GM21717 (cell line): ENCODE results near the gene RIPPLY2.

ENCODE experiments used
- ATAC-seq: cut with Tn5 transposase; IDR thresholded peaks from one replicate; pipeline ENCODE4 v1.9.1; 2021; ENCODE audit warnings: mild to moderate bottlenecking, moderate library complexity; ENCODE audit not compliant: unreplicated experiment

RIPPLY2 gene

GRCh38 chr6:83859410-83860358, 6.5 kb downstream of the RIPPLY2 start, which contains the start of gene CYB5R4:
Gene CYB5R4 (plus strand): TSS chr6:83859689. CDS start chr6:83859783, 94 bp downstream.
- ATAC-seq = peak; percentile 99

GRCh38 chr6:83860359-83860755, 7.2 kb downstream of the RIPPLY2 start:
- peak; percentile 5 for ATAC-seq

DNA sequence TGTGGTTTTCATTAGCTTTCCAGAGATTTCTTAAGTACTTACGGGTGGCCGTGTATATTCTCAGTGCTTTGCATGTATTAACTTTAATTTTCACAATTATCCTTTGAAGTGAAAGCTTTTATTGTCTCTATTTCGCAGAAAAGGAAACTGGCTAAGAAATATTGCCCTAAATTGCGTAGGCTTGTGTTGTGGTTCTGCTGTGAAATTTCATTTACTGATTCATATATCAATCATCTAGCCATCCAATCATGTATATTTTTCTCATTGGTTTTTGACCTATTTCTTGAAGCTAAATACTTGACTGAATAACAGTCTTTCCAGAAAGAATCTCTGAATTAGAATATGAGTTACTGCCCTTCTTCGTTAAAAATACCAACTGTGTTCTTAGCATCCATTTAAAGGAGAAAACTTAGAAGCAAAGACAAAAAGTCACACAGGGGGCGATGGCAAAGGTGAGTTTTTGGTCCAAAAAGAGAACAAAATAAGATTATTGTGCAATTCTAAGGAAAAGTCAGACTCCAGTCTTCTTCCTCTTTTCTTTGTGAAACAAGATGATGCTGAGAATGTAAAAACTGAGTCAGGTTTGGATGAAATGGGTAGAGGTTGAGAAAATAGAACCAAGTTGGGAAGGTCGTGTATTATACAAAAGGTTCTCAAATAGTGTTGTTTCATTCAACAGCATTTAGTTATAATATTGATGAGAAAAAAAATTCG, 7.8 kb downstream of the RIPPLY2 start:
- ATAC-seq = no peak

GRCh38 chr6:83862776-83863471, 9.8 kb downstream of the RIPPLY2 start:
- ATAC-seq = no peak

DNA sequence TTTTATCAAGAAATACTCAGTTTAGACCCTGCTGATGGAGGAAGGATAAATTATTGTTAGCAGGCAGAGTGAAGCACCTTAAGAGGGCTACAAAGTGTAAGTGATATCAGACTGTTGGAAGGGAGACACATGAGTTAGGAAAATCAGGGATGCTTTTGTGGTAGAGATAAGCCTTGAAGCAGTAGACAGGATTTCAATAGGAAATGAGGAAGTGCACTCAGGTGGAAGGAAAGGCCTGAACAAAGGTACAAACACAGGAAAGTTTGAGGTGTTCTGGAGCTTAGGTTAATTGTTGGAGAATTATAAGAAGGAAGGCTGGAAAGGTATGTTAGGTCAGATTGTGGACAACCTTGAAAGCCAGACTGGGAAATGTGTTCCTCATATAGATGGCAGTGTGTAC, 13.9 kb downstream of the RIPPLY2 start:
- ATAC-seq = no peak

DNA sequence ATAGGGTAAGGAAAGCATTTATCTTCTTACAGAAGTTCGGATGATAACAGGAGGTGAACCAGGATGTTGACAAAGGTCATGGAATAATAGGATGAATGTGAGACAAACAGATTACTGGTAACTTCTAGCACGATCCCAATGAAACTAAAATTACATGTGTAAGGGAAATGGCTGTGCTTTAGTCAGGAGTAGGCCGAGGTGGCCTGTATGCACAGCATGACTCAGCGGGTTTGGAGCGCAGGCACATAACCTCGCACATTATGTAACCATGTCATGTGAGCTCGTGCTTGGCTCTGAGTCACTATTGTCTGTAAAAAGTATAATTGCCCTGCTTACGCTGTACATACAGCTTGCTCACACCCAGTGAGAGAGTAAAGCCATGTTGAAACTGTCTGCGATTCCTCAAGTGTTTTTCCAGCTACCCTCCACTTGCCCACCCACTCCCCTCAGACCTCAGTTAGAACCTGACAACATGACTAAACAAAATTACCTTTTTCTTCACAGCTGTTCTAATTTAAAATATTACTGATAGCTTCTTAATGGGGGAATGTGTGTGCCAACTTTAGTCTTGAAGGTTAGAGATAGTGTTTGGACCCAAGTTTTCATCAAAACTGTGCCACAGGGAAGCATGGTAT, 14.5 kb downstream of the RIPPLY2 start:
- no peak for ATAC-seq

DNA sequence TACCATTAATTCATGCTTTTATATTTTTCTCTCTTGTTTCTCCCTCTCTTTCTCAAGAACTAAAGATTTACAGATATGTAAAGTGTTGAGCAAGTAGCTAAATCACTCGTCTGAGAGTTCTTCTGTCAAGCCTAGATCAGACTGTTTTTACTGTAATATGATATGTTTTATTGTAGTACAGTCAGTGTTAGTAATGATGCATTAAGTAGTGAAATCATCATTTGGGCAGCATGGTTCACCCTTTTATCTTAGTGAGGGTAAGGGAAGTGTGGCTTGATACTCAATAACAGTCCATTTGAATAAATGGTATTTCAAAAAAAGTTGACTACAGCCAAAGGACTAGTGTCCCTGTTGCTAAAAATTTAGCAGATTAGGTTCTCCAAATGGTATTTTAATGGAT, 15.5 kb downstream of the RIPPLY2 start:
- no peak for ATAC-seq

GRCh38 chr6:83870649-83871048, 17.5 kb downstream of the RIPPLY2 start:
- ATAC-seq = no peak

DNA sequence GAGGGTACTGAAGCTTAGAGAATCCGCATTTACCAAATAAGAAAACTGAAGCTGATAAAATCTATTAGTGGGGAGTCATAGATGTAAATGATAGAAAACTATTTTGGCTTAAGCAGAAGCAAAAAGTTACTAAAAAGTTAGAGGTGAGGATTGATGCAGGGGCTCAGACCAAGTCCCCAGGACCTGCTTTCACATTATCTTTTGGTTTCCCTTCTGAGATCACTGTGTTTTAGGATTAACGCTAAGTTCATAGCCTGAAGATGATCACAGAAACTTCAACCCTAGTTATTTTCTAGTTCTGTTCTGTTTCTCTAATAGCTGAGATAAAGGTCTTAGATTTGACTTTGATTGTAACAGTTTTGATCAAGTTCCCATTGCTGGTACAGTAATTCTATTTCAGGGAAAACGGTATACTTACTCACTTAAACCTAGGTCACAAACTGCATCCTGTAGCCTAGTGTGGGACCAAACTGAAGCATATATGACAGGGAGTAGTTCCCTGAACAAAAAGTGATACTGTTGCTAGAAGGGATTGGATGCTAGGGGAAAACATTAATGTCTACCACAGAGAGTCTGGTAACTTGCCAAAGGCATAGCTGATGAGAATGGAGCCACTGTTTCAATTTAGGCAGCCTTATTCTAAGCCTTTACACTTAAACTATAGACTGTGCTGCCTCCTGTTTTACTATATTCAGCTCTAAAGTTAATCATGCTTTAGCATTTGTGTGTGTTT, 19.4 kb downstream of the RIPPLY2 start:
- ATAC-seq = no peak

DNA sequence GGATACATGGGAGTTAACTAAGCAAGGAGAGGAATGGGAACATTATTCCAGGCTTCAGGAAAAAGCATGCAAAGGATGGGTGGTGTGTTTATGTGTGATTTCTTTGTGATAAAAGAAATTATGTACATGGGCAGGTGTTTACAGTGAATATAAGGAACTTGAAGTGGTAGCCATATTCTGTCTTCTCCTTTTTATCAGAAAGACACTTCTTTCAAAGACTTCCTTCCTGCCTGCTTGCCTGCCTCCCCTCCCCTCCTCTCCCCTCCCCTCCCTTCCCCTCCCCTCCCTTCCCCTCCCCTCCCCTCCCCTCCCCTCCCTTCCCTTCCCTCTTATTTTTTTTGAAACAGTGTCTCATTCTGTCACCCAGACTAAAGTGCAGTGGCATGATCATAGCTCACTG, 20.7 kb downstream of the RIPPLY2 start:
- ATAC-seq = no peak

DNA sequence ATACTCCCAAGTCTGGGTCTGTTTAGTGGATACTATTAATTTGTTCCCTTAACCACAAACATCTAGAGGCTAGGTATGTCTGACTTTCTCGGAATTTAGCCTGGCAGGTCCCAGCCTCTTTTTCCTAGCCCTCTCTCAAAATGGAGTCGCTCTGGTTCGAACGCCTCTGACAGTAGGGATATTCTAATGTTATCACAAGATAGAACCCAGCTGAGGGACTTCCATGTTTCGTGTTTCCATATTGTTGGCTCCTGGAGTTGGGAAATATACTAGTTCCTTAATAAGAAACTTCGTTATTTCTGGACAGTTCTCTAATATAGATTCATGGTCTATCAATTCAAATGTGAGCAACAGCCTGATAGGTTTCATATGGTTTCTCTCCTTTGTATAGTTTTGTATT, 22.7 kb downstream of the RIPPLY2 start:
- no peak for ATAC-seq

DNA sequence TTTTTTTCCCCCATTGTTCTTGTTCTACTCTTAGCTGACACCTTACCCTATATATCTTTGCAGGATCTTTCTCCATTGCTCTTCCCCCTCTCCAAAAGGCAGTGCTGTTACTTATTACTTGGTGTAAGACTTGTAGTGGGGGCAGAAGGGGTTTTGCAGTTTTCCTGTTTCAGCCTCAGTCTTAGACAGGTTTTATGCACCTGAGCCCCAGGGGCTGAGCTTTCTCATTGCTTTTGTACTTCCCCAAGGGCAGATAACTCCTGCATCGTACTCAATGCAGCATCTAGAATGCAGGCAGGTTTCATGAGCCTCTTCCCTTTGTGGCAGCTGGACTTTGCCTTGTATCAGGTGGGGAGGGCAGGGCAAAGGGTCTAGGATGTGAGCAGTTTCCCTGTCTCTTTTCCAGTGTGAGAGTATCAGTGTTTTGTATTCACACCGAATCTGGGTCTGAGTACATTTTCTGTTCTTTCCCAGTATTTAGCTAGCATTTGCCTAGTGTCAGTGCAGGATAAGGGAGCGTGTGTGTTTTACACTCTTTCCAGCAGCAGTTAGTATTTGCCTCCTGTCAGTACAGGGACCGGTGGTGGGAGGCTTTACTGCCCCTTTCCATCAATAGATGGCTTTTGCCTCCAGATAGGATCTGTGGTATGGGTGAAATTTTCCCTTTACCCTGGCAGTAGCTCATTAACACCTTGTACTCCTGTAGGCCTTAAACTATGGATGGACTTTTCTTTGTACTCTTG, 25.9 kb downstream of the RIPPLY2 start:
- ATAC-seq = no peak

DNA sequence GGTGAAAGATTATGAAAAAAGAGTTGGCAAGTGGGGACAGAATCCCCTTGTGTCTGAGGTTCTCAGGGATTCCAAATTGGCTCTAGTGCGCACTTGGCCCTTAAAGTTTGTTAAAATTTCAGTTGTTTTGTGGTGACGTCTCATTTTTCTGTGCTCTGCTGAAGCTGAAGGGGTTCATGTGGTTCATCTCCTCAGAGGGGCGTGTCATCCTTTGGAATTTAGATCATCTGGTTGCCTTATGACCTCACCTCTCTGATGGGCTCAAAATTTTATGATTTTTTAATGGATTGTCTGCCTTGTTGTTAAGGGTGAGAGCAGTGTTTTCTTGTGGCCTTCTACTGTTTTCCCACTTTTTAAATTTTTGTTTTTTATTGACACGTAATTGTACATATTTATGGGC, 26.6 kb downstream of the RIPPLY2 start:
- no peak for ATAC-seq

DNA sequence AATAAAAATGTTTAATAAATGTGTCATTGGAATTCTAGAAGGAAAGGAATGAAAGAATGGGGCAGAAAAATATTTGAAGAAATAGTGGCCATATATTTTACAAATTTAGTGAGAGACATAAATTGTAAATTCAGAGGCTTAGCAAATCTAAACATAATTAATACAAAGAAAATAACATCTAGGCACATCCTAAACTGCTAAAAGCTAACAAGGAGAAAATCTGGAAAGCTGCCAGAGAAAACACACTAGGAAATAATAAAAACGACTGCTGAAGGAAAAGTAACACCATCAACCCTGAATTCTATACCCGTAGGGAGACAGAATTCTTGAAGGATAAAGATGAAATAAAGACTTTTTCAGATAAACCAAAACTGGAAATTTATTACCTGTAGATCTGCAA, 30.1 kb downstream of the RIPPLY2 start:
- ATAC-seq = no peak

DNA sequence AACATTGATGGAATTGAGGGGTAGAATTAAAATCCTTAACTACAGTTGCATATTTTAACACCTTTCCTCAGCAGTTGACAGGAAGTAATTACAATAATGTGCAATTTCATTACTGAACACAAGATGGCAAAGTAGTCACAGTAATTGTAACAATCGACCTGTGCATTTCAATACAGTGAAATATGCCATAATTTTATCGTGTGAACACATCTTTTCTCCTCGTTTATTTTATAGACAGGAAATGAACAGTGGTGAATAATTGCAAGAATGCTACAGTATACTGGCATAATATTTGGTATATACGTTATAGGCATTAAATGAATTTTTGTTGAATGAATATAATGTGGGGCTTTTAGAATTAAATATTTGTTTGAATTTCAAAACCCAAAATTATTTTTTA, 31.4 kb downstream of the RIPPLY2 start:
- peak; percentile 94 for ATAC-seq

DNA sequence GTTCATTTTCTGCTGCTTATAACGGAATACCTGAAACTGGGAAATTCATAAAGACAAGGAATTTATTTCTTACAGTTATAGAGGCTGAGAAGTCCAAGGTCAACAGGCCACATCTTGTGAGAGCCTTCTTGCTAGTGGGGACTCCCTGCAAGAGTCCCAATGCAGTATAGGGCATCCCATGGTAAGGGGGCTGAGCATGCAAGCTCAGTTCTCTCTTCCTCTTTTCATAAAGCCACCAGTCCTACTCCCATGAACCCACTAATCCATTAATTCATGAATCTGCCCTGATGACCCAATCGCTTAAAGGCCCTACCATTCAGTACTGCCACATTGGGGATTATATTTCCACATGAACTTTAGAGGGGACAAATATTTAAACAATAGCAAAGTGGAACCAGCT, 32.8 kb downstream of the RIPPLY2 start:
- no peak for ATAC-seq

- no peak for ATAC-seq
Observed at GRCh38 chr6:83889621-83890020, 36.5 kb downstream of the RIPPLY2 start.

DNA sequence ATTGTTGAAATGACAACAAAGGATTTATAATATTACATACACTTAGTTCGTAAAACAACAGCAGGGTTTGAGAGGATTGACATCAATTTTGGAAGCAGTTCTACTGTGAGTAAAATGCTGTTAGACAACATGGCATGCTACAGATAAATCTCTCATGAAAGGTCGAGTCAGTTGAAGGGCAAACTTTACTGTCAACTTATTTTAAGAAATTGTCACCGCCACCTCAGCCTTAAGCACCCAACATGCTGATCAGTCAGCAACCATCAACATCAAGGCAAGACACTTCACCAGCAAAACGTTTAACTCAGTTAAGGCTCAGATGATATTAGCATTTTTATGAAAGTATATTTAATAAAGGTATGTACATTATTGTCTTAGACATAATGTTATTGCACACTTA, 37.4 kb downstream of the RIPPLY2 start:
- ATAC-seq = no peak

GRCh38 chr6:83891586-83891985, 38.4 kb downstream of the RIPPLY2 start:
- no peak for ATAC-seq

- no peak for ATAC-seq
Observed at GRCh38 chr6:83893024-83893423, 39.9 kb downstream of the RIPPLY2 start.
